HUES64 (cell line): ENCODE measurements around the gene LONP2.

Experiments used
- H3K27ac ChIP-seq: 2 replicates; pipeline ENCODE4 v1.7.0; 2013; ENCODE audit warnings: low read depth, low read length, inconsistent platforms
- H3K27me3 ChIP-seq: 2 replicates; pipeline ENCODE4 v1.6.1; 2013; ENCODE audit warnings: mild to moderate bottlenecking, low read length; ENCODE audit not compliant: insufficient read depth
- H3K36me3 ChIP-seq: 2 replicates; pipeline ENCODE4 v1.6.1; 2013; ENCODE audit warnings: mild to moderate bottlenecking, low read length; ENCODE audit not compliant: insufficient read depth
- H3K4me1 ChIP-seq: 2 replicates; pipeline ENCODE4 v1.6.1; 2013; ENCODE audit warnings: mild to moderate bottlenecking, low read length, moderate library complexity; ENCODE audit not compliant: insufficient read depth
- H3K4me3 ChIP-seq: 2 replicates; pipeline ENCODE4 v1.5.1; 2013; ENCODE audit warnings: mild to moderate bottlenecking, low read length, moderate library complexity
- H3K9ac ChIP-seq: 2 replicates; pipeline ENCODE4 v1.6.1; 2013; ENCODE audit warnings: mild to moderate bottlenecking, low read depth, low read length
- H3K9me3 ChIP-seq: 2 replicates; pipeline ENCODE4 v1.6.1; 2013; ENCODE audit warnings: low read depth, low read length; ENCODE audit not compliant: insufficient read depth
- WGBS: fragments of 150-250, 120-280 bp; methylation state at CpG from one replicate; pipeline ENCODE4 v1.1.7; 2013; ENCODE audit warnings: missing lambda C conversion rate; 5-methylcytosine and 5-hydroxymethylcytosine counted together

Gene LONP2

DNA sequence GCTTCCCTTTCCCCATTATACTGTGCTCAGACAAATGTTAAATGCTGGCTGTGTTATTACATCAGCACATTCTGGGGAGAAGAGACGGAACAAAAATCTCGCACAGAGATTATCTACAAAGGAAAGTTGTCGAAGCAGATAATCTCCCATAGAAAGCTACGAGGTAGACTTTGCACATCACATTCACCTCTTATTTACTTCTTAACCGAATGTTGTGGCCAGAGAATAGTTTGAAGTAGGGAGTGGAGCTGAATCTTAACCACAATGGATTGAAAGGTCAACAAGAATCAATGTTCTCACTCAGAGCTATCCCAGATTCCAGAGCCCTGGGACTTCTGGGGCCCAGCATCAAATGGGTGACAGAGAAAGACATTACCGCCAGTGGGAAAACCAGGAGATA, 28.4 kb upstream of the LONP2 start:
- H3K4me3 ChIP-seq: no peak overlapping the region
- no peaks in the 10 kb centered on the region for H3K4me1 ChIP-seq
- WGBS: 86% methylated on average over 5 of the region's 6 CpGs
- H3K9me3 ChIP-seq: no peaks in the 10 kb centered on the region
- no peaks in the 10 kb centered on the region for H3K27me3 ChIP-seq
- no peak overlapping the region for H3K9ac ChIP-seq
- H3K27ac ChIP-seq: no peak overlapping the region
- no peaks in the 10 kb centered on the region for H3K36me3 ChIP-seq

- no peak overlapping the region for H3K4me3 ChIP-seq
- H3K9ac ChIP-seq: no peak overlapping the region
- no peaks in the 10 kb centered on the region for H3K36me3 ChIP-seq
- no peaks in the 10 kb centered on the region for H3K4me1 ChIP-seq
- 90% methylated on average over 2 of the region's 2 CpGs for WGBS
- H3K27me3 ChIP-seq: no peaks in the 10 kb centered on the region
- no peak overlapping the region for H3K27ac ChIP-seq
- no peaks in the 10 kb centered on the region for H3K9me3 ChIP-seq
These were observed 26.4 kb upstream of the LONP2 start for GRCh38 chr16:48217708-48218107.

- Histone ChIP-seq H3K4me3 (no peak overlapping the region), H3K9me3 (no peaks in the 10 kb centered on the region), H3K36me3 (no peaks in the 10 kb centered on the region), H3K27ac (no peak overlapping the region), H3K27me3 (no peaks in the 10 kb centered on the region), H3K4me1 (no peaks in the 10 kb centered on the region), H3K9ac (no peak overlapping the region)
- 75% methylated on average over 2 of the region's 3 CpGs for WGBS
These were observed 25.6 kb upstream of the LONP2 start for GRCh38 chr16:48218473-48218872.

GRCh38 chr16:48220891-48221290, 23.2 kb upstream of the LONP2 start:
- H3K9me3 ChIP-seq: no peaks in the 10 kb centered on the region
- 81% methylated on average over 3 of the region's 3 CpGs for WGBS
- H3K4me1 ChIP-seq: no peaks in the 10 kb centered on the region
- H3K27me3 ChIP-seq: no peaks in the 10 kb centered on the region
- no peak overlapping the region for H3K9ac ChIP-seq
- no peak overlapping the region for H3K27ac ChIP-seq
- no peaks in the 10 kb centered on the region for H3K36me3 ChIP-seq
- H3K4me3 ChIP-seq: no peak overlapping the region

DNA sequence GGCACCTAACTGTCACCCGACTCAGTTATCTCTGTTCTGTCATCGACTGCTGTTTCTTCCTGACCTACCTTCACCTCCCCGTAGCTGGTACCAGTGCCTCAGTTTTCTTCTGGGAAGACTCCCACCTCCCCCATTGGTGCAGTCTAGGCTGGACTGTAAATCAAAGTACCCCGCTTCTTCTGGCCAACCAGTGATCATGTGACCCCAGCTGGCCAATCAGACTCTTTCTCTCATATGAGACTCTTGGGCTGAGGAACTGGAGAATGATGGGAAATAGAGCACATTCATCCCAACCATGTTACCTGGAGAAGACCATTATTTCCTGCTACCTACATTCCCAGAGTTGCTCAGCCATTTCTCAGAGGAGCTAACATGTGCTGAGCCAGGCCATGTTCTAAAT, 20.6 kb upstream of the LONP2 start:
- Histone ChIP-seq H3K9ac (no peak overlapping the region), H3K9me3 (no peaks in the 10 kb centered on the region), H3K4me3 (no peak overlapping the region), H3K36me3 (no peaks in the 10 kb centered on the region), H3K27me3 (no peaks in the 10 kb centered on the region), H3K4me1 (no peaks in the 10 kb centered on the region), H3K27ac (no peak overlapping the region)
- WGBS: 92% methylated on average over 4 of the region's 4 CpGs

- no peaks in the 10 kb centered on the region for H3K9me3 ChIP-seq
- no peak overlapping the region for H3K4me3 ChIP-seq
- 90% methylated on average over 4 of the region's 5 CpGs for WGBS
- H3K4me1 ChIP-seq: no peaks in the 10 kb centered on the region
- no peak overlapping the region for H3K9ac ChIP-seq
- H3K36me3 ChIP-seq: no peaks in the 10 kb centered on the region
- H3K27ac ChIP-seq: no peak overlapping the region
- H3K27me3 ChIP-seq: no peaks in the 10 kb centered on the region
These were observed 18.6 kb upstream of the LONP2 start for GRCh38 chr16:48225456-48225855.

DNA sequence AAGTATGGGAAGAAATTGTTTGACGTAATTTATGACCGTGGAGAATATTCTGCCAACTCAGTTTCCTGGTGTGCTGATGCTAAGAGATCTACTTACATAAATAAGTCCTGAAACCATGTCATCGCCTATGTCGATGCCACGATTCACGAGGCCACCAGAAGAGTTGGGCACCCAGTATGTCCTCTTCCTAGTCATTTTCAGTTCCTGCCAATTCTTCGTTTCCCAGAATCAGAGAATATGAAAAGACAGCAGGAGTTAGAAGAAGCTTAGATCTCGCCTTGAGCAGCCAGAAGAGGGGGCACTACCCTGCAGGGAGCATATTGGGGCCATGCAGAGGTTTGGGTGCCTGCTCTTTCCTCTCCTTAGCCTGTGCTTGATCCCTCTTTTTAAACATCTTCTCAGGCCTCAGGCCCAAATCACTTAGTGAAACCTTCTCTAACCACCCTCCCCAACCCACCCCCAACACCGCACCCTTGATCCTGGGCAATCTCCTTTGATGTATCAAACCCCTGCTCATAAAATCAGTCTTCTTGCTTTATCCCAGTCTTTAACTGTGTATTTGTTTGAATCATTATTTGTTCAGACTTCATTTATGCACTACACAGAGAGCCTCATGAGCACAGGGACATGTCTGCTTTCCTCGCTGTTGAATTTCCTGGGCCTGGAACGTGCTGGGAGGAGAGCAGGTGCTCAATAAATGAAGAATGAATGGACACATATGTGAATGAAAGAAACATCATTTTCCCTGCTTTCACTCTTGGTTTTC, 12.2 kb upstream of the LONP2 start:
- 80% methylated on average over 11 of the region's 11 CpGs for WGBS
- no peak overlapping the region for H3K9ac ChIP-seq
- no peaks in the 10 kb centered on the region for H3K27me3 ChIP-seq
- H3K9me3 ChIP-seq: no peaks in the 10 kb centered on the region
- peaks cover 5% of the 10 kb centered on the region; the same call in 1 of the 2 replicates for H3K4me1 ChIP-seq
- H3K4me3 ChIP-seq: no peak overlapping the region
- H3K27ac ChIP-seq: no peak overlapping the region
- H3K36me3 ChIP-seq: no peaks in the 10 kb centered on the region

GRCh38 chr16:48232493-48233040, 11.5 kb upstream of the LONP2 start:
- Histone ChIP-seq H3K4me1 (peaks cover 5% of the 10 kb centered on the region; the same call in 1 of the 2 replicates), H3K36me3 (no peaks in the 10 kb centered on the region), H3K4me3 (no peak overlapping the region), H3K9me3 (no peaks in the 10 kb centered on the region), H3K27me3 (no peaks in the 10 kb centered on the region), H3K27ac (no peak overlapping the region), H3K9ac (no peak overlapping the region)
- 100% methylated on average over 2 of the region's 2 CpGs for WGBS

- no peaks in the 10 kb centered on the region for H3K9me3 ChIP-seq
- H3K36me3 ChIP-seq: no peaks in the 10 kb centered on the region
- H3K4me1 ChIP-seq: peaks cover 5% of the 10 kb centered on the region; the same call in 1 of the 2 replicates
- no peaks in the 10 kb centered on the region for H3K27me3 ChIP-seq
- H3K27ac ChIP-seq: no peak overlapping the region
- no peak overlapping the region for H3K4me3 ChIP-seq
- H3K9ac ChIP-seq: no peak overlapping the region
These were observed 9.5 kb upstream of the LONP2 start for GRCh38 chr16:48234630-48235029.

GRCh38 chr16:48235058-48235555, 9.0 kb upstream of the LONP2 start:
- Histone ChIP-seq H3K9ac (no peak overlapping the region), H3K9me3 (no peaks in the 10 kb centered on the region; the same call in 1 of the 2 replicates), H3K36me3 (no peaks in the 10 kb centered on the region), H3K27ac (no peak overlapping the region; the same call in 1 of the 2 replicates), H3K27me3 (no peaks in the 10 kb centered on the region), H3K4me3 (no peak overlapping the region), H3K4me1 (peaks cover 5% of the 10 kb centered on the region; the same call in 1 of the 2 replicates)
- WGBS: 85% methylated on average over 6 of the region's 6 CpGs

DNA sequence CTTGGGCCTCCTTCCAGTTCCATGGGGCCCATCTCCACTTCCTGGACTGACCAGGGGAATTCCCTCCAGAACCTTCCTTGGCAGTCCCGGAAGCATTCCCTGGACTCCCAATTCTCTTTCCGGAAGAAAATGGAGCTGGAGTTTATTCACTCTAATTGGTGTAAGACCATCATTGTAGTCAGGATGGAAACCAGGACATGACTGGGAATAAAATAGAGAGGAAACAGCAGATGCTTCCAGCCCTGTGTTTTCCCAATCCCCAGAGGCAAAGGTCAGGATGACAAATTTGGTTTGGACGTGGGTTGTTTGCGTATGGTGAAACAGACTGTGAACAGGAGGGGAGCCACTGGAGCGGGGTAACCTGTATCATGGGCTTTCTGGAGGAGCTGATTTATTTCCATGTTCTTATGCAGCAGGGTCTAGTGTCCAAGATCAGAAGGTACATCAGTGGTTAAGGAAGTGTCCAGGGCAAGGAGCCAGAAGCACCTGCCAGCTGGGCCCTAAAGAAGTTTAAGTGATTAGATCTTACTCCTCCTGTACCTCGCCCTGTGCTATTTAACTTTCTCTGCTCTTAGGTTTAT, 8.5 kb upstream of the LONP2 start:
- Histone ChIP-seq H3K27ac (no peak overlapping the region), H3K27me3 (no peaks in the 10 kb centered on the region), H3K4me1 (peaks cover 5% of the 10 kb centered on the region; the same call in 1 of the 2 replicates), H3K36me3 (no peaks in the 10 kb centered on the region), H3K9me3 (no peaks in the 10 kb centered on the region; the same call in 1 of the 2 replicates), H3K4me3 (no peak overlapping the region), H3K9ac (no peak overlapping the region)
- 93% methylated on average over 6 of the region's 6 CpGs for WGBS
